Trophoblast cell (in vitro differentiated cells and primary cell): Measurements from ENCODE around the gene CAPN10.

Experiments
- DNase-seq, 2 donors: peaks; one replicate each; pipeline ENCODE4 v3.0.0-alpha.2; 2016
- H2AFZ ChIP-seq: 2 replicates; pipeline ENCODE4 v1.6.1; 2013; ENCODE audit warnings: low read length, moderate library complexity, mild to moderate bottlenecking; ENCODE audit not compliant: insufficient read depth, poor library complexity
- H2AK5ac ChIP-seq: 2 replicates; pipeline ENCODE4 v1.6.1; 2013; ENCODE audit warnings: mild to moderate bottlenecking, low read length
- H2BK120ac ChIP-seq: 2 replicates; pipeline ENCODE4 v1.6.1; 2013; ENCODE audit warnings: low read length, mild to moderate bottlenecking, moderate library complexity; ENCODE audit not compliant: insufficient read depth, poor library complexity
- H2BK12ac ChIP-seq: 2 replicates; pipeline ENCODE4 v1.6.1; 2013; ENCODE audit warnings: mild to moderate bottlenecking, low read length, moderate library complexity
- H2BK5ac ChIP-seq: 2 replicates; pipeline ENCODE4 v1.6.1; 2013; ENCODE audit warnings: low read length, low read depth, moderate library complexity, mild to moderate bottlenecking; ENCODE audit not compliant: poor library complexity
- H3K14ac ChIP-seq: 2 replicates; pipeline ENCODE4 v1.6.1; 2013; ENCODE audit warnings: mild to moderate bottlenecking, low read length
- H3K18ac ChIP-seq: 2 replicates; pipeline ENCODE4 v1.6.1; 2013; ENCODE audit warnings: mild to moderate bottlenecking, low read length
- H3K23ac ChIP-seq: 2 replicates; pipeline ENCODE4 v1.6.1; 2013; ENCODE audit warnings: low read length
- H3K27ac ChIP-seq: 2 replicates; pipeline ENCODE4 v1.5.1; 2013; ENCODE audit warnings: low read depth, mild to moderate bottlenecking, inconsistent platforms, low read length, moderate library complexity
- H3K27me3 ChIP-seq: 2 replicates; pipeline ENCODE4 v1.6.1; 2013; ENCODE audit warnings: inconsistent platforms, mild to moderate bottlenecking, low read length, moderate library complexity; ENCODE audit not compliant: insufficient read depth
- H3K36me3 ChIP-seq, 2 experiments: 1 replicate in 1 of 2; 2 replicates in 1 of 2; pipeline ENCODE4 v1.6.1; 2013; ENCODE audit warnings: low read length in 2 of 2, mild to moderate bottlenecking in 2 of 2, moderate library complexity in 1 of 2; ENCODE audit not compliant: insufficient read depth in 2 of 2, control insufficient read depth in 1 of 2
- H3K4ac ChIP-seq: 2 replicates; pipeline ENCODE4 v1.6.1; 2013; ENCODE audit warnings: low read depth, mild to moderate bottlenecking, low read length, moderate library complexity
- H3K4me1 ChIP-seq, 2 experiments: 1 replicate in 1 of 2; 2 replicates in 1 of 2; pipeline ENCODE4 v1.6.1; 2013; ENCODE audit warnings: low read length in 2 of 2, mild to moderate bottlenecking in 2 of 2, moderate library complexity in 1 of 2; ENCODE audit not compliant: insufficient read depth in 2 of 2, control insufficient read depth in 1 of 2
- H3K4me2 ChIP-seq: 2 replicates; pipeline ENCODE4 v1.6.1; 2013; ENCODE audit warnings: inconsistent platforms, mild to moderate bottlenecking, low read length, moderate library complexity
- H3K4me3 ChIP-seq: 2 replicates; pipeline ENCODE4 v1.5.1; 2013; ENCODE audit warnings: mild to moderate bottlenecking, low read depth, low read length, inconsistent platforms
- H3K79me1 ChIP-seq: one replicate; pipeline ENCODE4 v1.6.1; 2013; ENCODE audit warnings: low read length
- H3K79me2 ChIP-seq: 2 replicates; pipeline ENCODE4 v1.6.1; 2013; ENCODE audit warnings: low read length, mild to moderate bottlenecking; ENCODE audit not compliant: control insufficient read depth, insufficient read depth, poor library complexity
- H3K9ac ChIP-seq: 2 replicates; pipeline ENCODE4 v1.6.1; 2013; ENCODE audit warnings: mild to moderate bottlenecking, low read length
- H3K9me3 ChIP-seq: 2 replicates; pipeline ENCODE4 v1.6.1; 2013; ENCODE audit warnings: low read depth, mild to moderate bottlenecking, control low read depth, inconsistent platforms, low read length; ENCODE audit not compliant: insufficient read depth
- H4K12ac ChIP-seq: 2 replicates; pipeline ENCODE4 v1.6.1; 2013; ENCODE audit warnings: low read depth, mild to moderate bottlenecking, low read length, moderate library complexity
- H4K8ac ChIP-seq: 2 replicates; pipeline ENCODE4 v1.6.1; 2013; ENCODE audit warnings: low read depth, mild to moderate bottlenecking, low read length, moderate library complexity
- H4K91ac ChIP-seq: one replicate; pipeline ENCODE4 v1.6.1; 2013; ENCODE audit warnings: low read depth, mild to moderate bottlenecking, low read length, moderate library complexity
- WGBS: extraction: QIAGEN DNeasy Blood & Tissue Kit; methylation state at CpG from one replicate; pipeline ENCODE4 v1.1.7; 2013; ENCODE audit warnings: missing lambda C conversion rate; ENCODE audit not compliant: insufficient read length, insufficient coverage; ENCODE audit errors: extremely low coverage; 5-methylcytosine and 5-hydroxymethylcytosine counted together

The CAPN10 gene

DNA sequence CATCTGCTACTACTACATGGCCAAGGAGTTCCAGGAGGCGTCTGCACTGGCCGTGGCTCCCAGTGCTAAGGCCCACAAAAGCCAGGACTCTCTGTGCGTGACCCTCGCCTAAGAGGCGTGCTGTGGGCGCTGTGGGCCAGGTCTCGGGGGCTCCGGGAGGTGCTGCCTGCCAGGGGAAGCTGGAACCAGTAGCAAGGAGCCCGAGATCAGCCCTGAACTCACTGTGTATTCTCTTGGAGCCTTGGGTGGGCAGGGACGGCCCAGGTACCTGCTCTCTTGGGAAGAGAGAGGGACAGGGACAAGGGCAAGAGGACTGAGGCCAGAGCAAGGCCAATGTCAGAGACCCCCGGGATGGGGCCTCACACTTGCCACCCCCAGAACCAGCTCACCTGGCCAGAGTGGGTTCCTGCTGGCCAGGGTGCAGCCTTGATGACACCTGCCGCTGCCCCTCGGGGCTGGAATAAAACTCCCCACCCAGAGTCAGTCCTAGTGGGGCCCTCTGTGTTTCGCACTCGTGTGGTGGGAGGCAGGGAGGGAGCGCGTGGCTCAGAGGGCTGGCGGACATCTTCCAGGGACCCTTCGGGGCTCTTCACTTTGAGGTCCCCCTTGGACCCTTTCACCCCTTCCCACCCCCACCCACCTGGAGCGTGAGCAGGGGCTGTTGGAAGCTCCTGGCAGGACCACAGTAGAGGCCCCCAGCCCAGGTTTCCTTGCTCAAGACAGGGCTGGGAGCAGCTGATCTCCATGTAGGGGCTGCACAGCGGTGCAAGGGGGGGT lies 44.4 kb downstream of the CAPN10 start:
- no peak for DNase-seq
- H2BK5ac ChIP-seq, result no peak overlapping the region
- no peak overlapping the region for H3K9ac ChIP-seq
- H2BK12ac ChIP-seq, result no peak overlapping the region
- no peak overlapping the region for H2BK120ac ChIP-seq
- no peak overlapping the region for H3K4ac ChIP-seq
- H3K23ac ChIP-seq, result no peak overlapping the region
- peaks cover 44% of the 10 kb centered on the region for H3K9me3 ChIP-seq
- no peak overlapping the region for H4K12ac ChIP-seq
- H2AK5ac ChIP-seq, result no peak overlapping the region
- no peak overlapping the region for H4K91ac ChIP-seq
- H2AFZ ChIP-seq, result no peak overlapping the region
- H3K27ac ChIP-seq, result no peak overlapping the region
- H3K79me2 ChIP-seq, result no peaks in the 10 kb centered on the region
- no peaks in the 10 kb centered on the region for H3K4me1 ChIP-seq
- no peaks in the 10 kb centered on the region for H3K27me3 ChIP-seq
- no peaks in the 10 kb centered on the region for H3K36me3 ChIP-seq
- H3K14ac ChIP-seq, result no peak overlapping the region
- H3K4me3 ChIP-seq, result no peak overlapping the region
- no peak overlapping the region for H3K4me2 ChIP-seq
- H4K8ac ChIP-seq, result no peak overlapping the region
- WGBS, result no CpG with 5 or more reads among the region's 21 CpGs
- no peak overlapping the region for H3K18ac ChIP-seq
- H3K79me1 ChIP-seq, result no peaks in the 10 kb centered on the region

- no CpG with 5 or more reads among the region's 11 CpGs for WGBS
- H2BK5ac ChIP-seq, result no peak overlapping the region
- H3K27me3 ChIP-seq, result no peaks in the 10 kb centered on the region
- no peak overlapping the region for H3K27ac ChIP-seq
- no peak overlapping the region for H3K18ac ChIP-seq
- peaks cover 46% of the 10 kb centered on the region for H3K9me3 ChIP-seq
- H4K8ac ChIP-seq, result no peak overlapping the region
- H2BK12ac ChIP-seq, result no peak overlapping the region
- no peak for DNase-seq
- H2AK5ac ChIP-seq, result no peak overlapping the region
- no peaks in the 10 kb centered on the region for H3K4me1 ChIP-seq
- H4K91ac ChIP-seq, result no peak overlapping the region
- no peaks in the 10 kb centered on the region for H3K79me1 ChIP-seq
- no peaks in the 10 kb centered on the region for H3K79me2 ChIP-seq
- H3K14ac ChIP-seq, result no peak overlapping the region
- H3K36me3 ChIP-seq, result no peaks in the 10 kb centered on the region
- no peak overlapping the region for H3K4ac ChIP-seq
- H2AFZ ChIP-seq, result no peak overlapping the region
- H3K4me3 ChIP-seq, result no peak overlapping the region
- no peak overlapping the region for H4K12ac ChIP-seq
- H3K23ac ChIP-seq, result no peak overlapping the region
- no peak overlapping the region for H2BK120ac ChIP-seq
- no peak overlapping the region for H3K4me2 ChIP-seq
- no peak overlapping the region for H3K9ac ChIP-seq
Measured at GRCh38 chr2:240631548-240632305, 45.2 kb downstream of the CAPN10 start.

DNA sequence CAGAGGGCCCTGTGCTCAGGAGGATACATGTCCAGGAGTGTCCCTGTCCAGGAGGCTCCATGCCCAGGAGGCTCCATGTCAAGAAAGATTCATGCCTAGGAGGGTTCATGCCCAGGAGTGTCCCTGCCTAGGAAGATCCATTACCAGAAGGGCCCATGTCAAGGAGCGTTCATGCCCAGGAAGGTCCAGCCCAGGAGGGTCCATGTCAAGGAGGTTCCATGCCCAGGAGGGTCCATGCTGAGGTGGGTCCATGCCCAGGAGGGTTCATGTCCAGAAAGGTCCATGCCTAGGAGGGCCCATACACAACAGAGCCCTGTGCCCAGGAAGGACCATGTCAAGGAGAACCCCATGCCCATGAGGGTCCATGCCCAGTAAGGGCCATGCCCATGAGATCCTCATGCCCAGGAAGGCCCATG lies 45.8 kb downstream of the CAPN10 start:
- Histone ChIP-seq H3K79me1 (no peaks in the 10 kb centered on the region), H2AFZ (no peak overlapping the region)
- no CpG with 5 or more reads among the region's 1 CpG for WGBS

DNA sequence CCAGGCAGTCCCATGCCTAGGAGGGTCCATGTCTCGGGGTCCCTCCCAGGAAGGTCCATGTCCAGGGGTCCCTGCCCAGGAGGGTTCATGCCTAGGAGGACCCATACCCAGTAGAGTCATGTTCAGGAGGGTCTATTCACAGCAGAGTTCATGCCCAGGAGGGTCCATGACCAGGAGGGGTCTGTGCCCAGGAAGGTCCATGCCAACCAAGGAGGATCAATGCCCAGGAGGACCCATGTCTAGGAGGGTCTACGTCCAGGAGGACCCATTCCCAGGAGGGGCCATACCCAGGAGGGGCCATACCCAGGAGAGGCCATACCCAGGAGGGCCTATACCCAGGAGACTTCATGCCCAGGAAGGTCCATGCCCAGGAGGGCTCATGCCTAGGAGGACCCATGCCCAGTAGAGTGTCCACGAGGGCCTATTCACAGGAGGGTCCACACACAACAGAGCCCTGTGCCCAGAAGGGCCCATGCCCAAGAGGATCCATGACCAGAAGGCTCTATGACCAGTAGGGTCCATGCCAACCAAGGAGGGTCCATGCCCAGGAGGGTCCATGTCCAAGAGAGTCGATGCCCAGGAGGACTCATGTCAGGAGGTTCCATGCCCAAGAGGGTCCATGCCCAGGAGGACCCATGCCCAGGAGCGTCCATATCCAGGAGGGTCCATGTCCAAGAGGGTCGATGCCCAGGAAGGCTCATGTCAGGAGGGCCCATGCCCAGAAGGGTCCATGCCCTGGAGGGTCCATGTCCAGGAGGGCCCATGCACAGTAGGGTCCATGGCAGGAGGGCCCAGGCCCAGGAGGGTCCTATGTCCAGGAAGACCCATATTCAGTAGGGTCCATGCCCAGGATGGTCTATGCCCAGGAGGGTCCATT lies 48.8 kb downstream of the CAPN10 start:
- Histone ChIP-seq H3K4me2 (no peak overlapping the region), H3K4me3 (no peak overlapping the region), H3K79me1 (no peaks in the 10 kb centered on the region), H3K18ac (no peak overlapping the region), H4K91ac (no peak overlapping the region), H3K9ac (no peak overlapping the region), H3K36me3 (no peaks in the 10 kb centered on the region), H2AFZ (no peak overlapping the region), H3K4me1 (no peaks in the 10 kb centered on the region), H3K23ac (no peak overlapping the region), H2BK12ac (no peak overlapping the region), H3K9me3 (peaks cover 39% of the 10 kb centered on the region), H3K4ac (no peak overlapping the region), H2BK120ac (no peak overlapping the region), H4K12ac (no peak overlapping the region), H3K27ac (no peak overlapping the region), H3K27me3 (no peaks in the 10 kb centered on the region), H4K8ac (no peak overlapping the region), H2BK5ac (no peak overlapping the region), H2AK5ac (no peak overlapping the region), H3K14ac (no peak overlapping the region), H3K79me2 (no peaks in the 10 kb centered on the region)
- DNase-seq, result no peak
- WGBS, result no CpG with 5 or more reads among the region's 6 CpGs

More for the DNA sequence above, 45.8 kb downstream of the CAPN10 start:
- Histone ChIP-seq H3K4ac (no peak overlapping the region), H3K27me3 (no peaks in the 10 kb centered on the region), H2BK12ac (no peak overlapping the region), H4K12ac (no peak overlapping the region), H3K9ac (no peak overlapping the region), H3K4me1 (no peaks in the 10 kb centered on the region), H3K23ac (no peak overlapping the region), H2BK120ac (no peak overlapping the region), H3K9me3 (peaks cover 45% of the 10 kb centered on the region), H3K36me3 (no peaks in the 10 kb centered on the region), H3K27ac (no peak overlapping the region), H2AK5ac (no peak overlapping the region), H3K14ac (no peak overlapping the region), H4K91ac (no peak overlapping the region), H2BK5ac (no peak overlapping the region), H3K79me2 (no peaks in the 10 kb centered on the region), H4K8ac (no peak overlapping the region), H3K18ac (no peak overlapping the region), H3K4me2 (no peak overlapping the region), H3K4me3 (no peak overlapping the region)
- no peak for DNase-seq
